CD8-positive, alpha-beta memory T cell (primary cell): ENCODE results near the gene GRIN2C. TPM values are rescaled to one million over a fixed set of nuclear protein-coding genes. Genes with fewer than 3 reads are reported as not detected.

Source experiments
- CTCF ChIA-PET: fragments of 350-600 bp; sonication (Branson Sonifier 250); formaldehyde crosslinking; loops from one replicate; lab custom pipeline; 2021; ENCODE audit warnings: antibody characterized with exemption; lab: Charles Lee
- POLR2A ChIA-PET: fragments of 350-600 bp; sonication (Branson Sonifier 250); formaldehyde crosslinking; loops from one replicate; lab custom pipeline; 2021; ENCODE audit warnings: antibody characterized with exemption; lab: Charles Lee
- DNase-seq, 5 donors: peaks; one replicate each; pipeline versions ENCODE4 v3.0.0 to v3.0.0-alpha.2; 2020 to 2022; ENCODE audit warnings: mixed read lengths in 1 of 5
- H3K27ac ChIP-seq: one replicate; pipeline ENCODE4 v1.7.0; 2013; ENCODE audit warnings: low read depth, mild to moderate bottlenecking, low read length, moderate library complexity
- H3K27me3 ChIP-seq: 2 replicates; pipeline ENCODE4 v1.7.0; 2013; ENCODE audit warnings: low read length, mild to moderate bottlenecking; ENCODE audit not compliant: insufficient read depth, poor library complexity, severe bottlenecking
- H3K36me3 ChIP-seq: 2 replicates; pipeline ENCODE4 v1.7.0; 2013; ENCODE audit warnings: mild to moderate bottlenecking, low read length, moderate library complexity; ENCODE audit not compliant: insufficient read depth
- H3K4me1 ChIP-seq: 2 replicates; pipeline ENCODE4 v1.7.0; 2013; ENCODE audit warnings: mild to moderate bottlenecking, low read length, moderate library complexity; ENCODE audit not compliant: insufficient read depth
- H3K4me3 ChIP-seq: 2 replicates; pipeline ENCODE4 v1.7.0; 2013; ENCODE audit warnings: mild to moderate bottlenecking, low read length
- H3K9me3 ChIP-seq: 2 replicates; pipeline ENCODE4 v1.7.0; 2013; ENCODE audit warnings: mild to moderate bottlenecking, low read length
- H3K27ac Mint-ChIP-seq, 8 donors: one replicate each; pipeline ENCODE4 v1.8.0; 2020 to 2021; ENCODE audit warnings: mixed read lengths in 8 of 8, mild to moderate bottlenecking in 6 of 8, inconsistent platforms in 3 of 8, moderate library complexity in 3 of 8
- H3K27me3 Mint-ChIP-seq, 2 donors: one replicate each; pipeline ENCODE4 v1.8.0; 2020 to 2021; ENCODE audit warnings: mixed read lengths in 2 of 2, mild to moderate bottlenecking in 1 of 2, moderate library complexity in 1 of 2
- H3K36me3 Mint-ChIP-seq, 3 donors: one replicate each; pipeline ENCODE4 v1.8.0; 2020 to 2021; ENCODE audit warnings: mixed read lengths in 3 of 3, inconsistent platforms in 1 of 3, mild to moderate bottlenecking in 1 of 3
- H3K4me1 Mint-ChIP-seq, 3 donors: one replicate each; pipeline ENCODE4 v1.8.0; 2020 to 2021; ENCODE audit warnings: mixed read lengths in 3 of 3, inconsistent platforms in 1 of 3, mild to moderate bottlenecking in 1 of 3
- H3K4me3 Mint-ChIP-seq, 7 donors: one replicate each; pipeline ENCODE4 v1.8.0; 2020 to 2021; ENCODE audit warnings: mixed read lengths in 7 of 7, mild to moderate bottlenecking in 6 of 7, moderate library complexity in 4 of 7, inconsistent platforms in 2 of 7
- H3K9me3 Mint-ChIP-seq, 5 donors: one replicate each; pipeline ENCODE4 v1.8.0; 2020 to 2022; ENCODE audit warnings: mixed read lengths in 5 of 5, mild to moderate bottlenecking in 3 of 5, moderate library complexity in 2 of 5, inconsistent platforms in 1 of 5
- polyA plus RNA-seq: library from polyadenylated mRNA; unstranded; fragments of 300-500 nt; fragmentation: Illumina TruSeq; gene quantifications from one replicate; pipeline ENCODE4 v1.2.3, GENCODE V29; 2021
- total RNA-seq, 2 experiments: library from RNA; stranded (reverse); gene quantifications; one replicate each; pipeline ENCODE4 v1.2.3, GENCODE V29; 2021

The GRIN2C gene
- total and polyA plus RNA-seq, 3 experiments from 2014 or later = not detected

DNA sequence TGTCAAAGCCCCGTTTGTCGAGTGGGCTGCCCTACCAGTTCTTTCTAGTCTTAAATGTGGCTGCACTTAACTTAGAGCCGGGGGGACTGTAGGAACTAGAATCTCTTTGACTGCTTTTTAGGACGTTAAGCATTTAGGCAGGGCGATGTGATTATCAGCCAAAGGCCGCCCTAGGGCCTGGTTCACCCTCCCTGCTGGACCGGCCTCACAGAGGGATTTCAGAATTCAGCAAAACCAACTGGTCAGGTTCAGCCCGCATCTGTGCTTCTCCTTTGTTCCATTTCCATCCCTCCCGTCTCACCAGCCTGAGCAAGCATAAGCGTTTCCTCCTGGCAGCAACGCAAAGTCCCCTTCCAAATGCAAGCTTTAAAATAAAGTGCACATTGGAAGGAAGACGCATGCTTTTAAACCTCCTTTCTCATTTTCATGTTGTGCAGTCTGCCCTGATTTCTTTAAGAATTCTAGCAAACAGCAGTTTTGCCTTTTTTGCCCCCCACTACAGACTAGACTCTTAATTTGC lies 67.0 kb downstream of the GRIN2C start:
- H3K4me1 ChIP-seq = peaks cover 20% of the 10 kb centered on the region
- H3K4me3 Mint-ChIP-seq = no peak overlapping the region
- peaks cover 10 to 74% (median 10%) of the 10 kb centered on the region in 3 donors for H3K36me3 Mint-ChIP-seq
- no peaks in the 10 kb centered on the region for H3K9me3 ChIP-seq
- no peak overlapping the region for H3K4me3 ChIP-seq
- H3K36me3 ChIP-seq = peaks cover 32% of the 10 kb centered on the region
- ChIA-PET CTCF (interaction anchor here (0.6 to 6.3 kb wide), 13 partner anchors 9 to 398 kb away, joined by 3 to 90 read pairs (median 12); partner anchors contain the start of genes GRIN2C and RAB37), POLR2A (no interaction called here)
- H3K27me3 Mint-ChIP-seq = no peaks in the 10 kb centered on the region
- DNase-seq = no peak
- H3K27ac Mint-ChIP-seq = no peak overlapping the region
- no peaks in the 10 kb centered on the region for H3K27me3 ChIP-seq
- H3K4me1 Mint-ChIP-seq = peaks cover 12 to 26% (median 18%) of the 10 kb centered on the region in 3 donors
- no peaks in the 10 kb centered on the region for H3K9me3 Mint-ChIP-seq
- H3K27ac ChIP-seq = no peak overlapping the region

Other genes starting within 250 kb of the GRIN2C start
- gene CD300E, start 236.1 kb downstream of the GRIN2C start, total RNA-seq = not detected
- not detected for gene CD300E, start 236.1 kb downstream of the GRIN2C start, polyA plus RNA-seq
- gene CD300LF, start 147.0 kb downstream of the GRIN2C start, total RNA-seq = not detected
- not detected for gene CD300LF, start 147.0 kb downstream of the GRIN2C start, polyA plus RNA-seq
- gene RAB37, start 122.6 kb downstream of the GRIN2C start, total RNA-seq = 1 to 10 TPM; 5.8 to 6.0 TPM
- 125 TPM for gene RAB37, start 122.6 kb downstream of the GRIN2C start, polyA plus RNA-seq
- 100 to 1,000 TPM; 131 to 133 TPM for gene NHERF1, start 111.3 kb downstream of the GRIN2C start, total RNA-seq
- 674 TPM for gene NHERF1, start 111.3 kb downstream of the GRIN2C start, polyA plus RNA-seq
- 10 to 100 TPM; 42.7 to 44.5 TPM for gene NAT9, start 83.5 kb downstream of the GRIN2C start, total RNA-seq
- 17.1 TPM for gene NAT9, start 83.5 kb downstream of the GRIN2C start, polyA plus RNA-seq
- gene FDXR, start 13.1 kb upstream of the GRIN2C start, total RNA-seq = 10 to 100 TPM; 32.9 to 33.3 TPM
- gene FDXR, start 13.1 kb upstream of the GRIN2C start, polyA plus RNA-seq = 6.4 TPM
- not detected for gene FADS6, start 33.7 kb upstream of the GRIN2C start, total RNA-seq
- gene FADS6, start 33.7 kb upstream of the GRIN2C start, polyA plus RNA-seq = not detected
- gene USH1G, start 63.4 kb upstream of the GRIN2C start, total RNA-seq = not detected
- gene USH1G, start 63.4 kb upstream of the GRIN2C start, polyA plus RNA-seq = not detected
- not detected for gene OTOP2, start 64.4 kb upstream of the GRIN2C start, total RNA-seq
- gene OTOP2, start 64.4 kb upstream of the GRIN2C start, polyA plus RNA-seq = not detected
- gene OTOP3, start 76.0 kb upstream of the GRIN2C start, total RNA-seq = not detected
- gene OTOP3, start 76.0 kb upstream of the GRIN2C start, polyA plus RNA-seq = not detected
- 1 to 10 TPM in 1 of 2 experiments, under 1 TPM in 1; 0.91 to 2.3 TPM for gene HID1, start 112.9 kb upstream of the GRIN2C start, total RNA-seq
- 5.2 TPM for gene HID1, start 112.9 kb upstream of the GRIN2C start, polyA plus RNA-seq
- gene CDR2L, start 127.7 kb upstream of the GRIN2C start, total RNA-seq = 1 to 10 TPM; 1.5 to 1.7 TPM
- 0.06 TPM for gene CDR2L, start 127.7 kb upstream of the GRIN2C start, polyA plus RNA-seq
- gene MRPL58, start 152.8 kb upstream of the GRIN2C start, total RNA-seq = 10 to 100 TPM; 65.5 to 68.8 TPM
- gene MRPL58, start 152.8 kb upstream of the GRIN2C start, polyA plus RNA-seq = 48.0 TPM
- 100 to 1,000 TPM; 179 to 198 TPM for gene ATP5PD, start 187.1 kb upstream of the GRIN2C start, total RNA-seq
- 345 TPM for gene ATP5PD, start 187.1 kb upstream of the GRIN2C start, polyA plus RNA-seq
- gene KCTD2, start 187.3 kb upstream of the GRIN2C start, total RNA-seq = 10 to 100 TPM; 22.2 to 23.8 TPM
- 8.0 TPM for gene KCTD2, start 187.3 kb upstream of the GRIN2C start, polyA plus RNA-seq
- gene SLC16A5, start 228.1 kb upstream of the GRIN2C start, total RNA-seq = 1 to 10 TPM; 1.3 to 1.9 TPM
- 0.82 TPM for gene SLC16A5, start 228.1 kb upstream of the GRIN2C start, polyA plus RNA-seq